Measurements from ENCODE around the gene KIF9. TPM values are rescaled to one million over a fixed set of nuclear protein-coding genes. Genes with fewer than 3 reads are reported as not detected.

Gene KIF9
- total RNA-seq, 1 experiment from 2014 or later, result 5.8 TPM

DNA sequence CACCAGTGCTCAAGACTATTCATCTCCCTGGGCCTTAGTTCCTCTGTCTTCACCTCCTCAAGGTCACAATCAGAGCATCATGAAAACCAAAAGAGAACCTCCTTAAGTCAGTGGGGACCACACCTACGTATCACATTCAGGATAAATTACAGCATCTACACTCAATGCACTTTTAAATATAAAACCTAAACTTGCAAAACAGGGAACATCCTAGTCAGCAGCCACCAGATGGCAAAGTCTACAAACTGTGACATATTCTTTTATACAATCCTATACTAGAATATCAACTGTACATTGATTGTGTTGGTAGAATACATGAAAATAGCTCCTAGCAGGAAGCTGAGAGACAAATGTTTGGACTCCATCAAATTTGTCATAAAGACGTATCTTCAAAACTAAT, 7.9 kb downstream of the KIF9 start:
- ChIA-PET CTCF (interaction anchor here (0.8 kb wide), 1 partner anchor 272 kb away, joined by 3 read pairs; no protein-coding TSS in a partner anchor), POLR2A (no interaction called here)
- Mint-ChIP-seq H3K27ac (no peak overlapping the region), H3K36me3 (no peaks in the 10 kb centered on the region), H3K27me3 (ENCODE audit: low read depth) (no peaks in the 10 kb centered on the region), H3K4me1 (no peaks in the 10 kb centered on the region), H3K9me3 (no peaks in the 10 kb centered on the region), H3K4me3 (no peak overlapping the region)
- TF ChIP-seq, protein P1, sequence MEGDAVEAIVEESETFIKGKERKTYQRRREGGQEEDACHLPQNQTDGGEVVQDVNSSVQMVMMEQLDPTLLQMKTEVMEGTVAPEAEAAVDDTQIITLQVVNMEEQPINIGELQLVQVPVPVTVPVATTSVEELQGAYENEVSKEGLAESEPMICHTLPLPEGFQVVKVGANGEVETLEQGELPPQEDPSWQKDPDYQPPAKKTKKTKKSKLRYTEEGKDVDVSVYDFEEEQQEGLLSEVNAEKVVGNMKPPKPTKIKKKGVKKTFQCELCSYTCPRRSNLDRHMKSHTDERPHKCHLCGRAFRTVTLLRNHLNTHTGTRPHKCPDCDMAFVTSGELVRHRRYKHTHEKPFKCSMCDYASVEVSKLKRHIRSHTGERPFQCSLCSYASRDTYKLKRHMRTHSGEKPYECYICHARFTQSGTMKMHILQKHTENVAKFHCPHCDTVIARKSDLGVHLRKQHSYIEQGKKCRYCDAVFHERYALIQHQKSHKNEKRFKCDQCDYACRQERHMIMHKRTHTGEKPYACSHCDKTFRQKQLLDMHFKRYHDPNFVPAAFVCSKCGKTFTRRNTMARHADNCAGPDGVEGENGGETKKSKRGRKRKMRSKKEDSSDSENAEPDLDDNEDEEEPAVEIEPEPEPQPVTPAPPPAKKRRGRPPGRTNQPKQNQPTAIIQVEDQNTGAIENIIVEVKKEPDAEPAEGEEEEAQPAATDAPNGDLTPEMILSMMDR (IDR thresholded peaks at IDR 0.05), result no peak
- TF ChIP-seq, protein P2, sequence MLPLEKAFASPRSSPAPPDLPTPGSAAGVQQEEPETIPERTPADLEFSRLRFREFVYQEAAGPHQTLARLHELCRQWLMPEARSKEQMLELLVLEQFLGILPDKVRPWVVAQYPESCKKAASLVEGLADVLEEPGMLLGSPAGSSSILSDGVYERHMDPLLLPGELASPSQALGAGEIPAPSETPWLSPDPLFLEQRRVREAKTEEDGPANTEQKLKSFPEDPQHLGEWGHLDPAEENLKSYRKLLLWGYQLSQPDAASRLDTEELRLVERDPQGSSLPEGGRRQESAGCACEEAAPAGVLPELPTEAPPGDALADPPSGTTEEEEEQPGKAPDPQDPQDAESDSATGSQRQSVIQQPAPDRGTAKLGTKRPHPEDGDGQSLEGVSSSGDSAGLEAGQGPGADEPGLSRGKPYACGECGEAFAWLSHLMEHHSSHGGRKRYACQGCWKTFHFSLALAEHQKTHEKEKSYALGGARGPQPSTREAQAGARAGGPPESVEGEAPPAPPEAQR (CRISPR knock-in tag; IDR thresholded peaks at IDR 0.05), result no peak
- TF ChIP-seq RORB (CRISPR knock-in tag; IDR thresholded peaks at IDR 0.05), result no peak
- no peak for TF ChIP-seq ZNF232 (CRISPR knock-in tag; IDR thresholded peaks at IDR 0.05)
- TF ChIP-seq ETV6 (CRISPR knock-in tag; IDR thresholded peaks at IDR 0.05), result no peak
- TF ChIP-seq ZNF121 (CRISPR knock-in tag; IDR thresholded peaks at IDR 0.05), result no peak
- TF ChIP-seq, protein P3, sequence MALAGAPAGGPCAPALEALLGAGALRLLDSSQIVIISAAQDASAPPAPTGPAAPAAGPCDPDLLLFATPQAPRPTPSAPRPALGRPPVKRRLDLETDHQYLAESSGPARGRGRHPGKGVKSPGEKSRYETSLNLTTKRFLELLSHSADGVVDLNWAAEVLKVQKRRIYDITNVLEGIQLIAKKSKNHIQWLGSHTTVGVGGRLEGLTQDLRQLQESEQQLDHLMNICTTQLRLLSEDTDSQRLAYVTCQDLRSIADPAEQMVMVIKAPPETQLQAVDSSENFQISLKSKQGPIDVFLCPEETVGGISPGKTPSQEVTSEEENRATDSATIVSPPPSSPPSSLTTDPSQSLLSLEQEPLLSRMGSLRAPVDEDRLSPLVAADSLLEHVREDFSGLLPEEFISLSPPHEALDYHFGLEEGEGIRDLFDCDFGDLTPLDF (CRISPR knock-in tag; IDR thresholded peaks at IDR 0.05), result no peak
- TF ChIP-seq, protein P4, sequence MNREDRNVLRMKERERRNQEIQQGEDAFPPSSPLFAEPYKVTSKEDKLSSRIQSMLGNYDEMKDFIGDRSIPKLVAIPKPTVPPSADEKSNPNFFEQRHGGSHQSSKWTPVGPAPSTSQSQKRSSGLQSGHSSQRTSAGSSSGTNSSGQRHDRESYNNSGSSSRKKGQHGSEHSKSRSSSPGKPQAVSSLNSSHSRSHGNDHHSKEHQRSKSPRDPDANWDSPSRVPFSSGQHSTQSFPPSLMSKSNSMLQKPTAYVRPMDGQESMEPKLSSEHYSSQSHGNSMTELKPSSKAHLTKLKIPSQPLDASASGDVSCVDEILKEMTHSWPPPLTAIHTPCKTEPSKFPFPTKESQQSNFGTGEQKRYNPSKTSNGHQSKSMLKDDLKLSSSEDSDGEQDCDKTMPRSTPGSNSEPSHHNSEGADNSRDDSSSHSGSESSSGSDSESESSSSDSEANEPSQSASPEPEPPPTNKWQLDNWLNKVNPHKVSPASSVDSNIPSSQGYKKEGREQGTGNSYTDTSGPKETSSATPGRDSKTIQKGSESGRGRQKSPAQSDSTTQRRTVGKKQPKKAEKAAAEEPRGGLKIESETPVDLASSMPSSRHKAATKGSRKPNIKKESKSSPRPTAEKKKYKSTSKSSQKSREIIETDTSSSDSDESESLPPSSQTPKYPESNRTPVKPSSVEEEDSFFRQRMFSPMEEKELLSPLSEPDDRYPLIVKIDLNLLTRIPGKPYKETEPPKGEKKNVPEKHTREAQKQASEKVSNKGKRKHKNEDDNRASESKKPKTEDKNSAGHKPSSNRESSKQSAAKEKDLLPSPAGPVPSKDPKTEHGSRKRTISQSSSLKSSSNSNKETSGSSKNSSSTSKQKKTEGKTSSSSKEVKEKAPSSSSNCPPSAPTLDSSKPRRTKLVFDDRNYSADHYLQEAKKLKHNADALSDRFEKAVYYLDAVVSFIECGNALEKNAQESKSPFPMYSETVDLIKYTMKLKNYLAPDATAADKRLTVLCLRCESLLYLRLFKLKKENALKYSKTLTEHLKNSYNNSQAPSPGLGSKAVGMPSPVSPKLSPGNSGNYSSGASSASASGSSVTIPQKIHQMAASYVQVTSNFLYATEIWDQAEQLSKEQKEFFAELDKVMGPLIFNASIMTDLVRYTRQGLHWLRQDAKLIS (CRISPR knock-in tag; IDR thresholded peaks at IDR 0.05; ENCODE audit: borderline replicate concordance), result no peak
- no peak for TF ChIP-seq ZNF423 (CRISPR knock-in tag; IDR thresholded peaks at IDR 0.05)
- TF ChIP-seq, protein P5, sequence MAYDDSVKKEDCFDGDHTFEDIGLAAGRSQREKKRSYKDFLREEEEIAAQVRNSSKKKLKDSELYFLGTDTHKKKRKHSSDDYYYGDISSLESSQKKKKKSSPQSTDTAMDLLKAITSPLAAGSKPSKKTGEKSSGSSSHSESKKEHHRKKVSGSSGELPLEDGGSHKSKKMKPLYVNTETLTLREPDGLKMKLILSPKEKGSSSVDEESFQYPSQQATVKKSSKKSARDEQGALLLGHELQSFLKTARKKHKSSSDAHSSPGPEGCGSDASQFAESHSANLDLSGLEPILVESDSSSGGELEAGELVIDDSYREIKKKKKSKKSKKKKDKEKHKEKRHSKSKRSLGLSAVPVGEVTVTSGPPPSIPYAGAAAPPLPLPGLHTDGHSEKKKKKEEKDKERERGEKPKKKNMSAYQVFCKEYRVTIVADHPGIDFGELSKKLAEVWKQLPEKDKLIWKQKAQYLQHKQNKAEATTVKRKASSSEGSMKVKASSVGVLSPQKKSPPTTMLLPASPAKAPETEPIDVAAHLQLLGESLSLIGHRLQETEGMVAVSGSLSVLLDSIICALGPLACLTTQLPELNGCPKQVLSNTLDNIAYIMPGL (CRISPR knock-in tag; IDR thresholded peaks at IDR 0.05), result no peak
- TF ChIP-seq, protein P6, sequence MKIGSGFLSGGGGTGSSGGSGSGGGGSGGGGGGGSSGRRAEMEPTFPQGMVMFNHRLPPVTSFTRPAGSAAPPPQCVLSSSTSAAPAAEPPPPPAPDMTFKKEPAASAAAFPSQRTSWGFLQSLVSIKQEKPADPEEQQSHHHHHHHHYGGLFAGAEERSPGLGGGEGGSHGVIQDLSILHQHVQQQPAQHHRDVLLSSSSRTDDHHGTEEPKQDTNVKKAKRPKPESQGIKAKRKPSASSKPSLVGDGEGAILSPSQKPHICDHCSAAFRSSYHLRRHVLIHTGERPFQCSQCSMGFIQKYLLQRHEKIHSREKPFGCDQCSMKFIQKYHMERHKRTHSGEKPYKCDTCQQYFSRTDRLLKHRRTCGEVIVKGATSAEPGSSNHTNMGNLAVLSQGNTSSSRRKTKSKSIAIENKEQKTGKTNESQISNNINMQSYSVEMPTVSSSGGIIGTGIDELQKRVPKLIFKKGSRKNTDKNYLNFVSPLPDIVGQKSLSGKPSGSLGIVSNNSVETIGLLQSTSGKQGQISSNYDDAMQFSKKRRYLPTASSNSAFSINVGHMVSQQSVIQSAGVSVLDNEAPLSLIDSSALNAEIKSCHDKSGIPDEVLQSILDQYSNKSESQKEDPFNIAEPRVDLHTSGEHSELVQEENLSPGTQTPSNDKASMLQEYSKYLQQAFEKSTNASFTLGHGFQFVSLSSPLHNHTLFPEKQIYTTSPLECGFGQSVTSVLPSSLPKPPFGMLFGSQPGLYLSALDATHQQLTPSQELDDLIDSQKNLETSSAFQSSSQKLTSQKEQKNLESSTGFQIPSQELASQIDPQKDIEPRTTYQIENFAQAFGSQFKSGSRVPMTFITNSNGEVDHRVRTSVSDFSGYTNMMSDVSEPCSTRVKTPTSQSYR (CRISPR knock-in tag; IDR thresholded peaks at IDR 0.05), result no peak
- TF ChIP-seq CBFB (CRISPR knock-in tag; IDR thresholded peaks at IDR 0.05; ENCODE audit: low read depth), result no peak
- TF ChIP-seq, protein P7, sequence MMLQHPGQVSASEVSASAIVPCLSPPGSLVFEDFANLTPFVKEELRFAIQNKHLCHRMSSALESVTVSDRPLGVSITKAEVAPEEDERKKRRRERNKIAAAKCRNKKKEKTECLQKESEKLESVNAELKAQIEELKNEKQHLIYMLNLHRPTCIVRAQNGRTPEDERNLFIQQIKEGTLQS (CRISPR knock-in tag; conservative IDR thresholded peaks at IDR 0.05), result no peak
- TF ChIP-seq, protein P8, sequence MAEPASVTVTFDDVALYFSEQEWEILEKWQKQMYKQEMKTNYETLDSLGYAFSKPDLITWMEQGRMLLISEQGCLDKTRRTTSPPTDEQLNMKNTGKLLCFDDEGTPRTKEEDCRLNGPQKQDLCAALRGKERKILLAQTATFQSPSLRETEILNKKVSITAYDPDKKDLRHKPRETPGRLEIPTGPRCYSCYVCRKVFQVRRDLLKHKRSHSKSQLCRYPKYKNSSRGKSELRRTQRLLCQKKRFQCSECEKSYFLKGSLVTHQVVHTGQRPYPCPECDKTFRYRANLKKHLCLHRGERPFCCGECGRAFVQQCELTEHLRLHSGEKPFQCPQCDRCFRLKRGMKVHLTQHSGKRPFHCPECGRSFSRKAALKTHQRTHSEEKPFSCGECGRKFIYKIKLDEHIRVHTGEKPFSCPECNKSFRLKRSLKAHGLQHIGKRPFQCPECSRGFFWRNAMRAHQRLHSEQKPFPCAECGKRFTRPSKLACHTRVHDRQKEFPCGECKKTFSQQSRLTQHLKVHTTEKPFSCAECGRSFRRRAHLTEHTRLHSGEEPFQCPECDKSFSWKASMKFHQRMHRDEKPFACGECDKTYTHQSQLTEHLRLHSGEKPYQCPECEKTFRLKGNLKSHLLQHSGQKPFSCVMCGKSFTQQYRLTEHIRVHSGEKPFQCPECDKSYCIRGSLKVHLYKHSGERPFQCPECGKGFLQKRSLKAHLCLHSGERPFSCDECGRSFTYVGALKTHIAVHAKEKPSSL (CRISPR knock-in tag; conservative IDR thresholded peaks at IDR 0.05), result no peak
- no peak for TF ChIP-seq FOXP1 (CRISPR knock-in tag; IDR thresholded peaks at IDR 0.05; ENCODE audit: borderline replicate concordance)
- TF ChIP-seq ZBTB21 (CRISPR knock-in tag; IDR thresholded peaks at IDR 0.05; ENCODE audit: borderline replicate concordance), result no peak
- TF ChIP-seq, protein P9, sequence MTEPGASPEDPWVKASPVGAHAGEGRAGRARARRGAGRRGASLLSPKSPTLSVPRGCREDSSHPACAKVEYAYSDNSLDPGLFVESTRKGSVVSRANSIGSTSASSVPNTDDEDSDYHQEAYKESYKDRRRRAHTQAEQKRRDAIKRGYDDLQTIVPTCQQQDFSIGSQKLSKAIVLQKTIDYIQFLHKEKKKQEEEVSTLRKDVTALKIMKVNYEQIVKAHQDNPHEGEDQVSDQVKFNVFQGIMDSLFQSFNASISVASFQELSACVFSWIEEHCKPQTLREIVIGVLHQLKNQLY (CRISPR knock-in tag; IDR thresholded peaks at IDR 0.05), result no peak
- TF ChIP-seq PRRX2 (CRISPR knock-in tag; IDR thresholded peaks at IDR 0.05), result no peak
- DNase-seq (ENCODE audit: low spot score), result no peak
- ATAC-seq, result no peak
